Testis (tissue), 2 donors: Measurements from ENCODE around the gene ADAM10.

Experiments used
- CTCF ChIP-seq, 3 experiments: fragments of 450-650 bp in 2 of 3; fragments of 200-600 bp in 1 of 3; sonication (generic) in 1 of 3; IDR thresholded peaks; one replicate each; pipeline ENCODE4 v1.5.1; 2016 to 2019; ENCODE audit warnings: antibody characterized with exemption in 3 of 3, mild to moderate bottlenecking in 2 of 3, moderate library complexity in 1 of 3
- POLR2A ChIP-seq: fragments of 450-650 bp; IDR thresholded peaks from one replicate; pipeline ENCODE4 v1.6.1; 2017; ENCODE audit warnings: antibody characterized with exemption, mild to moderate bottlenecking, moderate library complexity

DNA sequence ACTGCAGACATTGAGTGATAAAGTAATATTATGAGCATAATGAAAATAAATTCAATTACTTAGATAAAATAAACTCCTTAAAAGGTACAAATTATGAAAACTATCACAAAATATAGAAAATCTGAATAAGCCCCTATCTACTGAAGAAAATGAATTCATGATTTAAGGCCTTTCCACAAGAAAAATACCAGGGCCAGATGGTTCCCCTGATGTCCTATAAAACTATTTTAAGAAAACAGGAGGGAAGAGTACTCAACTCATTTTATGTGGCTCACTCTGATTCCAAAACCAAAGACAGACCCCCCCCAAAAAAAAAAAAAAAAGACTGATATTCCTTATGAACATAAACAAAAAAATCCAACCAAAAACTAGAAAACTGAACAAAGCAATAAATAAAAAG is 59.9 kb downstream of the ADAM10 start:
- TF ChIP-seq CTCF (IDR thresholded peaks at IDR 0.05) = no peak
- no peak for TF ChIP-seq POLR2A
